SJSA1 (cell line): ENCODE measurements around the gene KSR1. TPM values are rescaled to one million over a fixed set of nuclear protein-coding genes. Genes with fewer than 3 reads are reported as not detected.

Experiments
- DNase-seq, 2 experiments: peaks; one replicate each; pipeline ENCODE4 v3.0.0-alpha.2; 2015 to 2020; ENCODE audit warnings: low spot score in 2 of 2, low read depth in 1 of 2
- H3K27ac ChIP-seq: fragments of 250-450 bp; sonication (Bioruptor Pico); 2 replicates; pipeline ENCODE4 v1.5.1; 2020; ENCODE audit warnings: mild to moderate bottlenecking, moderate library complexity
- H3K27me3 ChIP-seq: fragments of 250-450 bp; sonication (Bioruptor Pico); replicated peaks from 2 replicates; pipeline ENCODE4 v1.5.1; 2020; ENCODE audit warnings: mild to moderate bottlenecking, moderate library complexity
- H3K36me3 ChIP-seq: fragments of 250-450 bp; sonication (Bioruptor Pico); 2 replicates; pipeline ENCODE4 v1.5.1; 2020; ENCODE audit warnings: mild to moderate bottlenecking
- H3K4me1 ChIP-seq: fragments of 250-450 bp; sonication (Bioruptor Pico); replicated peaks from 2 replicates; pipeline ENCODE4 v1.6.1; 2021; ENCODE audit warnings: mild to moderate bottlenecking
- H3K4me3 ChIP-seq: fragments of 250-450 bp; sonication (Bioruptor Pico); 2 replicates; pipeline ENCODE4 v1.5.1; 2020; ENCODE audit warnings: mild to moderate bottlenecking
- H3K9me3 ChIP-seq: fragments of 250-450 bp; sonication (Bioruptor Pico); replicated peaks from 2 replicates; pipeline ENCODE4 v1.5.1; 2020; ENCODE audit warnings: mild to moderate bottlenecking
- total RNA-seq: library from RNA; depleted of rRNA; stranded (reverse); fragments of >200 nt; shearing (Covaris generic); gene quantifications from 2 replicates; pipeline ENCODE4 v1.2.3, GENCODE V29; 2014

The KSR1 gene
- total RNA-seq, 1 experiment from 2014 or later: 7.7 TPM

GRCh38 chr17:27477971-27478684, 21.9 kb downstream of the KSR1 start:
- Histone ChIP-seq H3K9me3 (no peaks in the 10 kb centered on the region), H3K27me3 (no peaks in the 10 kb centered on the region), H3K4me3 (no peak overlapping the region), H3K27ac (no peak overlapping the region), H3K36me3 (no peaks in the 10 kb centered on the region), H3K4me1 (peaks cover 6% of the 10 kb centered on the region)
- DNase-seq: no peak

- DNase-seq: no peak
- Histone ChIP-seq H3K36me3 (no peaks in the 10 kb centered on the region), H3K9me3 (no peaks in the 10 kb centered on the region), H3K4me3 (no peak overlapping the region), H3K4me1 (peaks cover 6% of the 10 kb centered on the region), H3K27ac (no peak overlapping the region), H3K27me3 (no peaks in the 10 kb centered on the region)
Measured at GRCh38 chr17:27478901-27479538, 22.8 kb downstream of the KSR1 start.

- H3K27ac ChIP-seq: no peak overlapping the region
- peaks cover 6% of the 10 kb centered on the region for H3K4me1 ChIP-seq
- no peaks in the 10 kb centered on the region for H3K27me3 ChIP-seq
- H3K4me3 ChIP-seq: no peak overlapping the region
- DNase-seq: no peak
- no peaks in the 10 kb centered on the region for H3K9me3 ChIP-seq
- H3K36me3 ChIP-seq: no peaks in the 10 kb centered on the region
Measured at GRCh38 chr17:27479838-27480237, 23.6 kb downstream of the KSR1 start.

DNA sequence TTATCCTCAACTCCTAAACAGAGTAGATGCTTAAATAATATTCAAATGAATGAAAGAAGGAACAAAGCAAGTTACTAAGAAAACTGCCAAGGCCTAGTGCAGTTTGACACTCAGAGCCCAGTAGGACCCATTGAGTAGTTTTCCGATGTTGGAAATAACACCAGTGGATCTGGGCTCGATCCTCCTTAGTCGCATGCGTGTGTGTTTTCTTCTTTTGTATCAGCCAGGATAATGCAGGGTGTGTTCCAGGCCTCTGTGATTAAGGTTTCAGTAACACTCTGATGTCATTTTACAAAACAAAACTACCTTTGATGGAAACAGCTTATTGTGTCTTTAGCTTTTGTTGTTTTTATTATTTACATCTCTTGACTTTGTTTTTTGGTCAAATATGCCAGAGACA, 24.5 kb downstream of the KSR1 start:
- Histone ChIP-seq H3K4me1 (peaks cover 6% of the 10 kb centered on the region), H3K27ac (no peak overlapping the region), H3K27me3 (no peaks in the 10 kb centered on the region), H3K4me3 (no peak overlapping the region), H3K9me3 (no peaks in the 10 kb centered on the region), H3K36me3 (no peaks in the 10 kb centered on the region)
- DNase-seq: no peak

GRCh38 chr17:27481327-27481726, 25.1 kb downstream of the KSR1 start:
- peaks cover 6% of the 10 kb centered on the region for H3K4me1 ChIP-seq
- H3K27ac ChIP-seq: no peak overlapping the region
- no peaks in the 10 kb centered on the region for H3K36me3 ChIP-seq
- no peak for DNase-seq
- no peaks in the 10 kb centered on the region for H3K9me3 ChIP-seq
- no peak overlapping the region for H3K4me3 ChIP-seq
- H3K27me3 ChIP-seq: no peaks in the 10 kb centered on the region

- no peak for DNase-seq
- H3K27ac ChIP-seq: no peak overlapping the region
- H3K36me3 ChIP-seq: no peaks in the 10 kb centered on the region
- H3K27me3 ChIP-seq: no peaks in the 10 kb centered on the region
- no peak overlapping the region for H3K4me3 ChIP-seq
- H3K9me3 ChIP-seq: no peaks in the 10 kb centered on the region
- H3K4me1 ChIP-seq: no peaks in the 10 kb centered on the region
Measured at GRCh38 chr17:27485125-27485524, 28.9 kb downstream of the KSR1 start.

GRCh38 chr17:27485716-27486495, 29.7 kb downstream of the KSR1 start:
- Histone ChIP-seq H3K9me3 (no peaks in the 10 kb centered on the region), H3K27me3 (no peaks in the 10 kb centered on the region), H3K27ac (no peak overlapping the region), H3K4me1 (no peaks in the 10 kb centered on the region), H3K36me3 (no peaks in the 10 kb centered on the region), H3K4me3 (no peak overlapping the region)
- DNase-seq: no peak

- H3K36me3 ChIP-seq: no peaks in the 10 kb centered on the region
Measured at GRCh38 chr17:27486741-27487140, 30.5 kb downstream of the KSR1 start.

GRCh38 chr17:27488231-27488630, 32.0 kb downstream of the KSR1 start:
- no peak for DNase-seq

More at GRCh38 chr17:27486741-27487140, 30.5 kb downstream of the KSR1 start:
- Histone ChIP-seq H3K4me3 (no peak overlapping the region), H3K9me3 (no peaks in the 10 kb centered on the region), H3K27me3 (no peaks in the 10 kb centered on the region), H3K4me1 (no peaks in the 10 kb centered on the region), H3K27ac (no peak overlapping the region)
- DNase-seq: no peak

GRCh38 chr17:27489045-27489715, 32.9 kb downstream of the KSR1 start:
- no peak for DNase-seq
- H3K27me3 ChIP-seq: no peaks in the 10 kb centered on the region
- no peak overlapping the region for H3K27ac ChIP-seq
- no peak overlapping the region for H3K4me3 ChIP-seq
- no peaks in the 10 kb centered on the region for H3K4me1 ChIP-seq
- no peaks in the 10 kb centered on the region for H3K9me3 ChIP-seq
- H3K36me3 ChIP-seq: no peaks in the 10 kb centered on the region

More at GRCh38 chr17:27488231-27488630, 32.0 kb downstream of the KSR1 start:
- Histone ChIP-seq H3K4me3 (no peak overlapping the region), H3K27ac (no peak overlapping the region), H3K9me3 (no peaks in the 10 kb centered on the region), H3K27me3 (no peaks in the 10 kb centered on the region), H3K4me1 (no peaks in the 10 kb centered on the region), H3K36me3 (no peaks in the 10 kb centered on the region)

DNA sequence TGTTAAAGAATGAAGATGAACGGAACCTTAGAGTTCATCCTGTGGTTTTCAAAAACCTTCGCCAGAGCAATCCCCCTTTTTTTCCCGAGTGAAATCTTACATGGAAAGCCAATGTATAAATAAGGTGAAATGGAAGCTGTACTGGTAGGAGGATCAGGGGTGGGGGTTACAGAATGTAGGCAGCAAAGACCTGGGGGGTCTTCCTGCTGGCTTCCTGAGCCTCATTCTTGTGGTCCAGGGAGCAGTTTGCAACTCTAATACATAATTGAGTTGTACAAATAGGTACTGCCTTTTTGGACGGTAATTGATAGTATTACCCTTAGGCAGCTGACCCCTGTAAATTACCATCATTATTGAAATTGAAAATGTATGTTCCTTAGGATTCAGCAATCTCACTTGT, 34.1 kb downstream of the KSR1 start:
- DNase-seq: no peak
- H3K4me3 ChIP-seq: no peak overlapping the region
- no peaks in the 10 kb centered on the region for H3K4me1 ChIP-seq
- no peaks in the 10 kb centered on the region for H3K9me3 ChIP-seq
- no peaks in the 10 kb centered on the region for H3K36me3 ChIP-seq
- H3K27me3 ChIP-seq: no peaks in the 10 kb centered on the region
- H3K27ac ChIP-seq: no peak overlapping the region

DNA sequence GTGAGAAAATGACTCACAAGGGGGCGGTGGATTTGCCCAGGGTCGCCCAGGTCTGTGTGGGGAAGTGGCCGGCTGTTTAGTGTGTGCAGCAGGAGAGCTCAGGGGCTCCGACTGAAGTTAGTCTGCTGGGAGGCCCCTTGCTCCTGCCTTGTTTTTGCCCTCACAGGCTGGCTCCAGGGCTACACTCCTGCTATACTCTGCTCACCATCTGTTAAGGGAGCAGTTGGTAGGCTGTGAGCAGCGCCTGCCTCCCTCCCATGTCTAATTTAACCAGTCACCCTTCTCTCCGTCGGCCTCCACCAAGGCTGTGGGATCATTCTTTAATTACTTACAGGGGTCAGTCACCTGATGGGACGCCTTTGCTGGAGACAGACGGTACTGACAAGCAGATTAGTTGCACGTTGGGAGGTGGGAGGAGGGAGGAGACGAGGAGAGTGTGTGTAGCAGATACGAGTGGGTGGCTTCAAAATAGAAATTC, 35.5 kb downstream of the KSR1 start:
- H3K4me3 ChIP-seq: no peak overlapping the region
- H3K27ac ChIP-seq: no peak overlapping the region
- no peaks in the 10 kb centered on the region for H3K36me3 ChIP-seq
- H3K9me3 ChIP-seq: no peaks in the 10 kb centered on the region
- no peaks in the 10 kb centered on the region for H3K4me1 ChIP-seq
- DNase-seq: no peak
- no peaks in the 10 kb centered on the region for H3K27me3 ChIP-seq

DNA sequence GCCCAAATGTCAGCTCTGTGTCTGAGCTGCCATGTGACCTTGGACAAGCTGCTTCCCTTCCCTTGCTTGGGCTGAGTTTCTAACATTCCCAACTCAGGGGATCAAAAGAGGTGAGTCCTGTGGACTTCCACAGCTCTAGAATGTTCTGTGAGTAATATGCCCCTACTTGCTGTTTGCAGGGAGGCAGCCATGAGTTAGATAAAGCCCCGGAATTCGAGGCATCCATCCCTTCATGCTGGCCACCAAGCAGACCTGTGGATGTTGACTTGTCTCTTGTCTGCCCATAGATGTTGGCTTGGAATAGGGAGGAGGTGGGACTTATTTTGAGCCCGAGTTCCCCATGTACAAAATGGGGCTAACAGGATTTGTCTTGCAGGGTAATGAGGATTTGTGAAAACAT, 36.2 kb downstream of the KSR1 start:
- no peaks in the 10 kb centered on the region for H3K27me3 ChIP-seq

More for the DNA sequence above, 36.2 kb downstream of the KSR1 start:
- Histone ChIP-seq H3K36me3 (no peaks in the 10 kb centered on the region), H3K27ac (no peak overlapping the region), H3K4me1 (no peaks in the 10 kb centered on the region), H3K9me3 (no peaks in the 10 kb centered on the region), H3K4me3 (no peak overlapping the region)
- DNase-seq: no peak
